Measurements from ENCODE around the gene KCTD3.
A peak's percentile ranks its signal among the peaks of the same experiment; 100 is the strongest.

The KCTD3 gene

GRCh38 chr1:215566556-215567490 is at the start of gene KCTD3:
Gene KCTD3 (plus strand): TSS chr1:215567304. CDS start chr1:215567686, 382 bp downstream.
- DNase-seq: peak; percentile 40

GRCh38 chr1:215517441-215517891 is 49.6 kb upstream of the KCTD3 start:
- DNase-seq: no peak

GRCh38 chr1:215518594-215518993 is 48.5 kb upstream of the KCTD3 start:
- no peak for DNase-seq

- no peak for DNase-seq
Observed at GRCh38 chr1:215521279-215521678, 45.8 kb upstream of the KCTD3 start.

- DNase-seq: no peak
Observed at GRCh38 chr1:215523128-215523861, 43.8 kb upstream of the KCTD3 start.

- DNase-seq: no peak
Observed at GRCh38 chr1:215523906-215524305, 43.2 kb upstream of the KCTD3 start.

- DNase-seq: peak; percentile 53
Observed at GRCh38 chr1:215526147-215526845, 40.8 kb upstream of the KCTD3 start.

GRCh38 chr1:215526846-215527151 is 40.3 kb upstream of the KCTD3 start:
- DNase-seq: no peak

- DNase-seq: no peak
Observed at GRCh38 chr1:215529111-215529510, 38.0 kb upstream of the KCTD3 start.

GRCh38 chr1:215529571-215529970 is 37.5 kb upstream of the KCTD3 start:
- no peak for DNase-seq

GRCh38 chr1:215530401-215530984 is 36.6 kb upstream of the KCTD3 start:
- no peak for DNase-seq

GRCh38 chr1:215539803-215540570 is 27.1 kb upstream of the KCTD3 start:
- no peak for DNase-seq

GRCh38 chr1:215542301-215542700 is 24.8 kb upstream of the KCTD3 start:
- DNase-seq: no peak

GRCh38 chr1:215543191-215543606 is 23.9 kb upstream of the KCTD3 start:
- DNase-seq: no peak

- DNase-seq: no peak
Observed at GRCh38 chr1:215543806-215544205, 23.3 kb upstream of the KCTD3 start.

GRCh38 chr1:215544566-215544965 is 22.5 kb upstream of the KCTD3 start:
- DNase-seq: no peak

GRCh38 chr1:215545096-215545495 is 22.0 kb upstream of the KCTD3 start:
- DNase-seq: no peak

- DNase-seq: no peak
Observed at GRCh38 chr1:215547011-215547410, 20.1 kb upstream of the KCTD3 start.

GRCh38 chr1:215551806-215552205 is 15.3 kb upstream of the KCTD3 start:
- DNase-seq: no peak

GRCh38 chr1:215554865-215555264 is 12.2 kb upstream of the KCTD3 start:
- DNase-seq: no peak

- no peak for DNase-seq
Observed at GRCh38 chr1:215555531-215555930, 11.6 kb upstream of the KCTD3 start.

GRCh38 chr1:215556996-215557395 is 10.1 kb upstream of the KCTD3 start:
- DNase-seq: no peak
